HG03354 (cell line): ENCODE data around the gene PERM1.
"Not testable (repeated sequence)": the region's sequence is repeated elsewhere in the genome, so short reads cannot be mapped to it uniquely, and the experiment has no call there.

Experiments
- ATAC-seq: cut with Tn5 transposase; IDR thresholded peaks from one replicate; pipeline ENCODE4 v1.9.1; 2021; ENCODE audit warnings: mild to moderate bottlenecking; ENCODE audit not compliant: unreplicated experiment, poor library complexity, severe bottlenecking

PERM1 gene

GRCh38 chr1:954927-955326 is 27.0 kb downstream of the PERM1 start:
- no peak for ATAC-seq

GRCh38 chr1:953524-954320 is 28.2 kb downstream of the PERM1 start:
- no peak for ATAC-seq

- no peak for ATAC-seq
Measured at GRCh38 chr1:952603-953002, 29.3 kb downstream of the PERM1 start.

- no peak for ATAC-seq
Measured at GRCh38 chr1:952201-952600, 29.7 kb downstream of the PERM1 start.

- no peak for ATAC-seq
Measured at GRCh38 chr1:951364-951763, 30.5 kb downstream of the PERM1 start.

GRCh38 chr1:950881-951280 is 31.0 kb downstream of the PERM1 start:
- no peak for ATAC-seq

GRCh38 chr1:950268-950667 is 31.6 kb downstream of the PERM1 start:
- ATAC-seq, result no peak

- ATAC-seq, result no peak
Measured at GRCh38 chr1:947958-948357, 33.9 kb downstream of the PERM1 start.

- not testable (repeated sequence) for ATAC-seq
Measured at GRCh38 chr1:946811-947210, 35.1 kb downstream of the PERM1 start.

- no peak for ATAC-seq
Measured at GRCh38 chr1:945688-946556, 36.0 kb downstream of the PERM1 start.

- ATAC-seq, result no peak
Measured at GRCh38 chr1:944341-945325, 37.3 kb downstream of the PERM1 start.

GRCh38 chr1:943545-944340 is 38.1 kb downstream of the PERM1 start:
- no peak for ATAC-seq

- no peak for ATAC-seq
Measured at GRCh38 chr1:942864-943533, 38.9 kb downstream of the PERM1 start.

GRCh38 chr1:942411-942821 is 39.5 kb downstream of the PERM1 start:
- ATAC-seq, result no peak

- no peak for ATAC-seq
Measured at GRCh38 chr1:941588-942383, 40.1 kb downstream of the PERM1 start.

GRCh38 chr1:941015-941587 is 40.8 kb downstream of the PERM1 start:
- no peak for ATAC-seq
